DND-41 (cell line): Measurements from ENCODE around the gene GABARAPL1.

Experiments used
- EZH2 ChIP-seq: IDR thresholded peaks from 3 replicates; pipeline ENCODE4 v1.6.1; 2012; ENCODE audit warnings: borderline replicate concordance, low read depth, mild to moderate bottlenecking, moderate library complexity, low read length, inconsistent platforms; ENCODE audit not compliant: severe bottlenecking
- TF ChIP-seq, protein P1 (sequence below): IDR thresholded peaks from 2 replicates; pipeline ENCODE4 v1.5.1; 2012; ENCODE audit warnings: borderline replicate concordance, low read length, moderate library complexity, mild to moderate bottlenecking; ENCODE audit not compliant: poor library complexity, severe bottlenecking; ENCODE audit errors: extremely low read depth

DNA sequence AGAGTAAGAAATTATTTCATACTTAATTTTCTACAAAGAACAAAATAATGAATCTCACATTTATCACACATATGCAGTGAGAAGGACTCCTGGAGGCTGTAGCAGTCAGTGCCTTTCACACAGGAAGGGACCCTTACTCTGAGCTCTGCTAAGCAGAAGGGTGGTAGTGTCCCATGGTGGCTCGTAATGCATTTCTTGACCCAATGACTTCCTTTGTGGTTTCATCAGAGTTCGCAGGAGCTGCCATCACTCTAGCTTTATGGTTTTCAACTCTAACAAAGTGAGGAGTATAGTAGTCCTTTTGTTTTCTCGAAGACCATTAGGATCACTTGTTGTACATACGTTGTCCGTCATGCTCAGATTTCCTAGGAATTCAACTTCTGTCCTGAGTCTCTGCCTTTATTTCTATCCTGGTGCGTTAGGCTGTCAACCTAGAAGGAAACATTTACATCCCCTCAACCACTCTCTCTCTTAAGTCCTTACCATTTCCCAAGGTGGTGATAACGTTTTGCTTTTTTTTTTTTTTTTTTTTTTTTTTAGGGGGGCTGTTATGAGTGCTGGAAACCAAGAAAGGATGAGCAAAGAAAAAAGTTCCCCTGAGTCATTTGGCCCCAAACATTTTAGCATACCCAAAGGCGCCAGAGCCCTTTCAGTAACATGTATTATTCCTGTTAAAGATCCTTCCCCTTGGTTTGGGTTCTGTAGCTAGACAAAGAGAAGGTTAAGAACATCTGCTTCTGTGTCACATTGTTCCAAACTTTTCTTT, 37.2 kb downstream of the GABARAPL1 start:
- TF ChIP-seq, protein P1, sequence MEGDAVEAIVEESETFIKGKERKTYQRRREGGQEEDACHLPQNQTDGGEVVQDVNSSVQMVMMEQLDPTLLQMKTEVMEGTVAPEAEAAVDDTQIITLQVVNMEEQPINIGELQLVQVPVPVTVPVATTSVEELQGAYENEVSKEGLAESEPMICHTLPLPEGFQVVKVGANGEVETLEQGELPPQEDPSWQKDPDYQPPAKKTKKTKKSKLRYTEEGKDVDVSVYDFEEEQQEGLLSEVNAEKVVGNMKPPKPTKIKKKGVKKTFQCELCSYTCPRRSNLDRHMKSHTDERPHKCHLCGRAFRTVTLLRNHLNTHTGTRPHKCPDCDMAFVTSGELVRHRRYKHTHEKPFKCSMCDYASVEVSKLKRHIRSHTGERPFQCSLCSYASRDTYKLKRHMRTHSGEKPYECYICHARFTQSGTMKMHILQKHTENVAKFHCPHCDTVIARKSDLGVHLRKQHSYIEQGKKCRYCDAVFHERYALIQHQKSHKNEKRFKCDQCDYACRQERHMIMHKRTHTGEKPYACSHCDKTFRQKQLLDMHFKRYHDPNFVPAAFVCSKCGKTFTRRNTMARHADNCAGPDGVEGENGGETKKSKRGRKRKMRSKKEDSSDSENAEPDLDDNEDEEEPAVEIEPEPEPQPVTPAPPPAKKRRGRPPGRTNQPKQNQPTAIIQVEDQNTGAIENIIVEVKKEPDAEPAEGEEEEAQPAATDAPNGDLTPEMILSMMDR, result no peak
- TF ChIP-seq EZH2, result no peak
